Measurements from ENCODE around the gene CDK4. TPM values are rescaled to one million over a fixed set of nuclear protein-coding genes. Genes with fewer than 3 reads are reported as not detected.
A peak's percentile ranks its signal among the peaks of the same experiment; 100 is the strongest.

Gene CDK4
- total and polyA plus RNA-seq, 2 of the 4 experiments (the other 2 are of a cell fraction): 261 to 297 TPM

DNA sequence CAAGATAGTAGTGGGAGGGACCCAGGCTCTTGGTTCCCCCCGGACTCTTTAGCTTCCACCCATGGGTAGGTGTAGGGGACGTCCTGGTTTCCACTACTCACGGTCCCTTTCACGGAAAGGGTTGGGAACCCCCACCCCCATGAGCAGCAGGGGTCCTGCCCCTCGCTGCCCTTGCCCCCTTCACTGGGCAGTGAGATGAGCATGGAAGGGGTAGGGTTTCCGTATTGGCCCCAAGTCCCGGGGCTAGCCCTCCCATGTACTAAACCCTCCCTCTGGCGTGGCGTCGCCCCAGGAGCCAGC is 26.3 kb downstream of the CDK4 start:
- Histone ChIP-seq H2BK20ac (ENCODE audit: low read depth, low read length) (no peak overlapping the region), H3K9me3 (ENCODE audit: control insufficient read depth, insufficient read depth, low read length) (no peaks in the 10 kb centered on the region), H2AK9ac (replicated peaks; ENCODE audit: low read depth, low read length, poor library complexity) (peak overlapping the region; percentile 99), H2BK15ac (ENCODE audit: low read depth, low read length) (no peak overlapping the region), H3K14ac (replicated peaks; ENCODE audit: low read depth, low read length) (peak overlapping the region; percentile 72; the same call in 1 of the 2 replicates), H3K9ac (ENCODE audit: low read depth, low read length) (peak overlapping the region; percentile 25; the same call in 1 of the 2 replicates), H3K4me2 (ENCODE audit: low read depth, low read length) (peak overlapping the region; percentile 79), H4K20me1 (ENCODE audit: insufficient read depth, low read length) (peaks cover 9% of the 10 kb centered on the region; the same call in 1 of the 2 replicates), H4K8ac (ENCODE audit: low read depth in 2 of 2, low read length in 2 of 2) (peak overlapping the region; percentile 79 to 96; a peak in 3 of 4 replicates), H3K4ac (ENCODE audit: low read depth, low read length) (peak overlapping the region; percentile 86), H3K4me3 (ENCODE audit: insufficient read depth, low read depth, low read length) (peak overlapping the region; percentile 70), H3K4me1 (ENCODE audit: control insufficient read depth, insufficient read depth, low read length) (0 out of 2 replicates have a peak, but pooled peaks cover 4% of the 10 kb centered on the region), H3K79me1 (ENCODE audit: low read depth in 1 of 2, low read length in 2 of 2) (peaks cover 0 to 17% of the 10 kb centered on the region in 2 experiments; a peak in 1 of 4 replicates), H3K23ac (ENCODE audit: low read depth, low read length) (peak overlapping the region; percentile 74; the same call in 1 of the 2 replicates), H3K9me1 (ENCODE audit: insufficient read depth, low read length) (peaks cover 6% of the 10 kb centered on the region; the same call in 1 of the 2 replicates), H3K36me3 (ENCODE audit: control insufficient read depth, insufficient read depth, low read length) (peaks cover 11% of the 10 kb centered on the region; the same call in 1 of the 2 replicates), H4K91ac (ENCODE audit: insufficient read depth, low read depth, low read length) (peak overlapping the region; percentile 32; the same call in 1 of the 2 replicates), H3K27me3 (ENCODE audit: control insufficient read depth, insufficient read depth, low read length) (peaks cover 3% of the 10 kb centered on the region; the same call in 1 of the 2 replicates), H3K27ac (ENCODE audit: insufficient read depth, low read length) (peak overlapping the region; percentile 4; the same call in 1 of the 2 replicates), H2BK120ac (ENCODE audit: low read depth, low read length) (peak overlapping the region; percentile 44; the same call in 1 of the 2 replicates), H3K18ac (ENCODE audit: low read depth, low read length) (no peak overlapping the region), H2AFZ (replicated peaks; ENCODE audit: low read length, poor library complexity) (peak overlapping the region; percentile 100), H4K5ac (ENCODE audit: low read depth, low read length) (peak overlapping the region; percentile 62), H3K56ac (ENCODE audit: extremely low read depth, insufficient read depth, low read length) (peak overlapping the region; percentile 93; the same call in 1 of the 2 replicates), H2BK5ac (ENCODE audit: low read depth, low read length, poor library complexity, severe bottlenecking) (no peak overlapping the region), H2AK5ac (ENCODE audit: low read depth, low read length) (peak overlapping the region; percentile 20; the same call in 1 of the 2 replicates)
- TF ChIP-seq BHLHE40 (IDR thresholded peaks at IDR 0.05; ENCODE audit: low read depth, low read length) (no peak), NFE2L2 (IDR thresholded peaks at IDR 0.05; ENCODE audit: low read depth, low read length) (no peak), CHD1 (IDR thresholded peaks at IDR 0.05; ENCODE audit: low read depth, low read length) (no peak), RFX5 (IDR thresholded peaks at IDR 0.05; ENCODE audit: low read depth, low read length) (no peak), POLR2A (IDR thresholded peaks at IDR 0.05; ENCODE audit: low read depth, low read length) (no peak), MXI1 (IDR thresholded peaks at IDR 0.05; ENCODE audit: borderline replicate concordance, low read depth, low read length) (no peak), SMC3 (IDR thresholded peaks at IDR 0.05; ENCODE audit: low read depth, low read length) (no peak)
- TF ChIP-seq, protein P1, sequence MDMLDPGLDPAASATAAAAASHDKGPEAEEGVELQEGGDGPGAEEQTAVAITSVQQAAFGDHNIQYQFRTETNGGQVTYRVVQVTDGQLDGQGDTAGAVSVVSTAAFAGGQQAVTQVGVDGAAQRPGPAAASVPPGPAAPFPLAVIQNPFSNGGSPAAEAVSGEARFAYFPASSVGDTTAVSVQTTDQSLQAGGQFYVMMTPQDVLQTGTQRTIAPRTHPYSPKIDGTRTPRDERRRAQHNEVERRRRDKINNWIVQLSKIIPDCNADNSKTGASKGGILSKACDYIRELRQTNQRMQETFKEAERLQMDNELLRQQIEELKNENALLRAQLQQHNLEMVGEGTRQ (IDR thresholded peaks at IDR 0.05; ENCODE audit: low read depth, low read length): no peak
- TF ChIP-seq, protein P2, sequence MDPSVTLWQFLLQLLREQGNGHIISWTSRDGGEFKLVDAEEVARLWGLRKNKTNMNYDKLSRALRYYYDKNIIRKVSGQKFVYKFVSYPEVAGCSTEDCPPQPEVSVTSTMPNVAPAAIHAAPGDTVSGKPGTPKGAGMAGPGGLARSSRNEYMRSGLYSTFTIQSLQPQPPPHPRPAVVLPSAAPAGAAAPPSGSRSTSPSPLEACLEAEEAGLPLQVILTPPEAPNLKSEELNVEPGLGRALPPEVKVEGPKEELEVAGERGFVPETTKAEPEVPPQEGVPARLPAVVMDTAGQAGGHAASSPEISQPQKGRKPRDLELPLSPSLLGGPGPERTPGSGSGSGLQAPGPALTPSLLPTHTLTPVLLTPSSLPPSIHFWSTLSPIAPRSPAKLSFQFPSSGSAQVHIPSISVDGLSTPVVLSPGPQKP (IDR thresholded peaks at IDR 0.05; ENCODE audit: borderline replicate concordance, low read depth, low read length): no peak
- TF ChIP-seq, protein P3, sequence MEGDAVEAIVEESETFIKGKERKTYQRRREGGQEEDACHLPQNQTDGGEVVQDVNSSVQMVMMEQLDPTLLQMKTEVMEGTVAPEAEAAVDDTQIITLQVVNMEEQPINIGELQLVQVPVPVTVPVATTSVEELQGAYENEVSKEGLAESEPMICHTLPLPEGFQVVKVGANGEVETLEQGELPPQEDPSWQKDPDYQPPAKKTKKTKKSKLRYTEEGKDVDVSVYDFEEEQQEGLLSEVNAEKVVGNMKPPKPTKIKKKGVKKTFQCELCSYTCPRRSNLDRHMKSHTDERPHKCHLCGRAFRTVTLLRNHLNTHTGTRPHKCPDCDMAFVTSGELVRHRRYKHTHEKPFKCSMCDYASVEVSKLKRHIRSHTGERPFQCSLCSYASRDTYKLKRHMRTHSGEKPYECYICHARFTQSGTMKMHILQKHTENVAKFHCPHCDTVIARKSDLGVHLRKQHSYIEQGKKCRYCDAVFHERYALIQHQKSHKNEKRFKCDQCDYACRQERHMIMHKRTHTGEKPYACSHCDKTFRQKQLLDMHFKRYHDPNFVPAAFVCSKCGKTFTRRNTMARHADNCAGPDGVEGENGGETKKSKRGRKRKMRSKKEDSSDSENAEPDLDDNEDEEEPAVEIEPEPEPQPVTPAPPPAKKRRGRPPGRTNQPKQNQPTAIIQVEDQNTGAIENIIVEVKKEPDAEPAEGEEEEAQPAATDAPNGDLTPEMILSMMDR (conservative IDR thresholded peaks at IDR 0.05; ENCODE audit: low read depth, low read length): no peak
- dilution Hi-C loops (cut with HindIII; ENCODE audit: low sequenced_read_pairs, unreplicated experiment) (no loop called here), intact Hi-C loops (cut with micrococcal nuclease) (no loop called here), in situ Hi-C loops (cut with MboI; ENCODE audit: low sequenced_read_pairs) (no loop called here)
- CTCF ChIA-PET: interaction anchor here (1.1 to 1.2 kb wide), 3 partner anchors 11 to 32 kb away, joined by 3 to 4 read pairs (median 3); partner anchors contain the start of gene OS9
- POLR2A ChIA-PET (ENCODE audit: unreplicated experiment): interaction anchor here (1.2 kb wide), 1 partner anchor 19 kb away, joined by 5 read pairs; the partner anchor contains the start of gene TSPAN31
- ATAC-seq (ENCODE audit: low read depth) (no peak), DNase-seq (no peak)
- no CpG with 5 or more reads among the region's 10 CpGs for WGBS, 2 experiments (ENCODE audit: extremely low coverage in 2 of 2, insufficient read length in 1 of 2)
- BruUV-seq (replicated peaks): no TSS peak

Measured in IMR-90 (cell line).